ENCODE measurements around the gene CAMKV.

GRCh38 chr3:49914906-49915305 is 45.2 kb upstream of the CAMKV start:
- TF ChIP-seq POLR2A (IDR thresholded peaks at IDR 0.05): no peak
- no peak for TF ChIP-seq CTCF (IDR thresholded peaks at IDR 0.05)

All from vagina (tissue), 2 donors.